HepG2 (cell line): ENCODE data around the gene ADH4. TPM values are rescaled to one million over a fixed set of nuclear protein-coding genes. Genes with fewer than 3 reads are reported as not detected.
A peak's percentile ranks its signal among the peaks of the same experiment; 100 is the strongest.

Experiments
- CEBPB ChIP-seq: IDR thresholded peaks from 2 replicates; pipeline ENCODE4 v1.6.1; 2011; ENCODE audit warnings: low read depth, low read length, improper control_type of control experiment, borderline replicate concordance
- CEBPG ChIP-seq: IDR thresholded peaks from 2 replicates; pipeline ENCODE4 v1.6.1; 2016
- CHD4 ChIP-seq: fragments of 200-600 bp; sonication (generic); IDR thresholded peaks from 2 replicates; pipeline ENCODE4 v1.7.0; 2017; ENCODE audit warnings: mild to moderate bottlenecking, low read length, borderline replicate concordance
- E2F2 ChIP-seq: sonication (generic); formaldehyde crosslinking; IDR thresholded peaks from 2 replicates; pipeline ENCODE4 v1.4.0; 2020; ENCODE audit warnings: missing genetic modification reagents, borderline replicate concordance
- EP300 ChIP-seq, 3 experiments: sonication (generic) in 1 of 3; formaldehyde crosslinking in 1 of 3; IDR thresholded peaks; 2 replicates each; pipeline versions ENCODE4 v1.5.1 to v1.6.1; 2011 to 2020; ENCODE audit warnings: low read depth in 2 of 3, low read length in 2 of 3, borderline replicate concordance in 1 of 3, improper control_type of control experiment in 1 of 3, mild to moderate bottlenecking in 1 of 3, missing genetic modification reagents in 1 of 3, moderate library complexity in 1 of 3
- EZH2 ChIP-seq: conservative IDR thresholded peaks from 2 replicates; pipeline ENCODE4 v1.6.1; 2012; ENCODE audit warnings: mild to moderate bottlenecking, low read depth, low read length, moderate library complexity
- IKZF1 ChIP-seq: fragments of 450-650 bp; IDR thresholded peaks from 2 replicates; pipeline ENCODE4 v1.7.1; 2016
- MED1 ChIP-seq: sonication (generic); formaldehyde crosslinking; IDR thresholded peaks from 2 replicates; pipeline ENCODE4 v1.4.0; 2020; ENCODE audit warnings: missing genetic modification reagents
- MLXIP ChIP-seq: sonication (generic); formaldehyde crosslinking; IDR thresholded peaks from 2 replicates; pipeline ENCODE4 v1.9.0; 2021; ENCODE audit warnings: missing genetic modification reagents, borderline replicate concordance
- NFYC ChIP-seq: IDR thresholded peaks from 2 replicates; pipeline ENCODE4 v1.6.1; 2016; ENCODE audit warnings: missing genetic modification reagents, missing compliant biosample characterization
- PITX1 ChIP-seq: sonication (generic); formaldehyde crosslinking; IDR thresholded peaks from 2 replicates; pipeline ENCODE4 v1.5.1; 2020; ENCODE audit warnings: mild to moderate bottlenecking, missing genetic modification reagents
- RNF2 ChIP-seq: fragments of 450-650 bp; conservative IDR thresholded peaks from 2 replicates; pipeline ENCODE4 v1.6.1; 2016; ENCODE audit warnings: low read depth
- TBX3 ChIP-seq: fragments of 450-650 bp; IDR thresholded peaks from 2 replicates; pipeline ENCODE4 v1.6.1; 2017; ENCODE audit warnings: antibody characterized with exemption, mild to moderate bottlenecking, inconsistent platforms, borderline replicate concordance
- ZBTB1 ChIP-seq: sonication (generic); formaldehyde crosslinking; IDR thresholded peaks from 2 replicates; pipeline ENCODE4 v1.4.0; 2020; ENCODE audit warnings: missing genetic modification reagents, borderline replicate concordance
- ZBTB34 ChIP-seq: sonication (generic); formaldehyde crosslinking; IDR thresholded peaks from 2 replicates; pipeline ENCODE4 v1.8.0; 2022; ENCODE audit warnings: mild to moderate bottlenecking, missing genetic modification reagents
- ZFP36 ChIP-seq: fragments of 150-350 bp; IDR thresholded peaks from 2 replicates; pipeline ENCODE4 v1.6.1; 2018; ENCODE audit warnings: borderline replicate concordance, low read length, low read depth; ENCODE audit not compliant: partially characterized antibody
- ZNF20 ChIP-seq: sonication (generic); formaldehyde crosslinking; IDR thresholded peaks from 2 replicates; pipeline ENCODE4 v1.4.0; 2020; ENCODE audit warnings: mild to moderate bottlenecking, moderate library complexity, missing genetic modification reagents
- ZNF264 ChIP-seq: sonication (generic); formaldehyde crosslinking; IDR thresholded peaks from 2 replicates; pipeline ENCODE4 v1.4.0; 2020; ENCODE audit warnings: missing genetic modification reagents
- ZNF432 ChIP-seq: sonication (generic); formaldehyde crosslinking; IDR thresholded peaks from 2 replicates; pipeline ENCODE4 v1.5.0; 2020; ENCODE audit warnings: missing genetic modification reagents, mild to moderate bottlenecking, borderline replicate concordance
- ZNF83 ChIP-seq: sonication (generic); formaldehyde crosslinking; IDR thresholded peaks from 2 replicates; pipeline ENCODE4 v1.4.0; 2020; ENCODE audit warnings: missing genetic modification reagents, mild to moderate bottlenecking, borderline replicate concordance
- ZNF841 ChIP-seq: sonication (generic); formaldehyde crosslinking; IDR thresholded peaks from 2 replicates; pipeline ENCODE4 v1.8.1; 2023; ENCODE audit warnings: missing genetic modification reagents, borderline replicate concordance
- polyA plus RNA-seq, 8 experiments: library from polyadenylated mRNA; depleted of rRNA in 3 of 8; stranded (reverse) in 7 of 8; unstranded in 1 of 8; fragments of >200 nt; fragmentation: Illumina TruSeq in 4 of 8; extraction: Trizol in 4 of 8; gene quantifications; 2 replicates each; pipeline versions ENCODE4 v1.2.1 to v1.2.3, GENCODE V29; 2011 to 2016; ENCODE audit warnings: low read depth in 4 of 8, missing spikeins in 1 of 8, mixed read lengths in 1 of 8; ENCODE audit not compliant: insufficient read depth in 1 of 8
- total RNA-seq, 5 experiments: library from RNA; depleted of rRNA; stranded (reverse); fragments of >200 nt; fragmentation: Illumina TruSeq; extraction: Trizol; gene quantifications; 2 replicates each; pipeline ENCODE4 v1.2.3, GENCODE V29; 2016; ENCODE audit warnings: low read depth in 1 of 5

The ADH4 gene
- total and polyA plus RNA-seq, 2 of the 13 experiments (the other 11 are each of a cell fraction or from before 2014, with no cell fraction given) = 24.3 to 31.1 TPM

- no peak for TF ChIP-seq MLXIP (CRISPR knock-in tag)
- TF ChIP-seq EP300 (IDR thresholded peaks at IDR 0.05; ENCODE audit: low read depth in 2 of 2, low read length in 2 of 2) = 0 out of 4 replicates have a peak, but pooled peaks of 1 of the 2 experiments have one; percentile 26
- TF ChIP-seq EP300 (CRISPR knock-in tag; IDR thresholded peaks at IDR 0.05; ENCODE audit: borderline replicate concordance) = no peak
- no peak for TF ChIP-seq ZNF264 (CRISPR knock-in tag)
- TF ChIP-seq RNF2 = no peak
- no peak for TF ChIP-seq ZNF83
- TF ChIP-seq CEBPG (CRISPR knock-in tag) = no peak
- TF ChIP-seq E2F2 (CRISPR knock-in tag) = no peak
- TF ChIP-seq ZNF432 (CRISPR knock-in tag) = no peak
- TF ChIP-seq PITX1 (CRISPR knock-in tag) = no peak
- TF ChIP-seq ZFP36 = no peak
- no peak for TF ChIP-seq ZNF841 (CRISPR knock-in tag)
- no peak for TF ChIP-seq CEBPB
- 0 out of 2 replicates have a peak, but pooled peaks have one; percentile 32 for TF ChIP-seq MED1 (CRISPR knock-in tag)
- no peak for TF ChIP-seq CHD4
- TF ChIP-seq NFYC (CRISPR knock-in tag) = no peak
- TF ChIP-seq ZNF20 (CRISPR knock-in tag) = no peak
- TF ChIP-seq ZBTB1 (CRISPR knock-in tag) = no peak
- no peak for TF ChIP-seq ZBTB34 (CRISPR knock-in tag)
- no peak for TF ChIP-seq IKZF1
- TF ChIP-seq TBX3 = no peak
- no peak for TF ChIP-seq EZH2
Observed at GRCh38 chr4:99166544-99166943, 22.4 kb upstream of the ADH4 start (continued).
